Lower leg skin (tissue), 4 donors: ENCODE data around the gene ERG. TPM values are rescaled to one million over a fixed set of nuclear protein-coding genes. Genes with fewer than 3 reads are reported as not detected.

Experiments
- DNase-seq, 2 donors: peaks; one replicate each; pipeline ENCODE4 v3.0.0-alpha.2; 2019; ENCODE audit warnings: low spot score in 2 of 2
- H3K4me3 ChIP-seq: fragments of 200-600 bp; sonication (generic); 2 replicates; pipeline ENCODE4 v1.5.1; 2017; ENCODE audit warnings: mild to moderate bottlenecking, low read depth; ENCODE audit not compliant: poor library complexity, severe bottlenecking
- POLR2A ChIP-seq, 2 donors: fragments of 450-650 bp; IDR thresholded peaks; one replicate each; pipeline ENCODE4 v1.6.1; 2016 to 2017; ENCODE audit warnings: antibody characterized with exemption in 2 of 2, mild to moderate bottlenecking in 1 of 2, moderate library complexity in 1 of 2
- WGBS, 2 donors: methylation state at CpG; one replicate each; pipeline ENCODE4 v1.1.5; 2018; 5-methylcytosine and 5-hydroxymethylcytosine counted together
- intact Hi-C: fragments of 100-400 bp; cut with DNase I; formaldehyde crosslinking; loops from one replicate; pipeline ENCODE4 v1.15.0; 2023; ENCODE audit warnings: low total_unique reads
- total RNA-seq, 4 donors: library from RNA; depleted of rRNA; stranded (reverse); fragments of >200 nt; gene quantifications; one replicate each; pipeline ENCODE4 v1.1.0, GENCODE V29; 2016
- TF ChIP-seq, protein P1 (sequence below), 3 donors: fragments of 450-650 bp; IDR thresholded peaks; one replicate each; pipeline ENCODE4 v1.5.1; 2016; ENCODE audit warnings: antibody characterized with exemption in 3 of 3, mild to moderate bottlenecking in 3 of 3, moderate library complexity in 2 of 3

The ERG gene
- total RNA-seq, 4 donors from 2014 or later: 3.5 to 12.5 (median 6.6) TPM

DNA sequence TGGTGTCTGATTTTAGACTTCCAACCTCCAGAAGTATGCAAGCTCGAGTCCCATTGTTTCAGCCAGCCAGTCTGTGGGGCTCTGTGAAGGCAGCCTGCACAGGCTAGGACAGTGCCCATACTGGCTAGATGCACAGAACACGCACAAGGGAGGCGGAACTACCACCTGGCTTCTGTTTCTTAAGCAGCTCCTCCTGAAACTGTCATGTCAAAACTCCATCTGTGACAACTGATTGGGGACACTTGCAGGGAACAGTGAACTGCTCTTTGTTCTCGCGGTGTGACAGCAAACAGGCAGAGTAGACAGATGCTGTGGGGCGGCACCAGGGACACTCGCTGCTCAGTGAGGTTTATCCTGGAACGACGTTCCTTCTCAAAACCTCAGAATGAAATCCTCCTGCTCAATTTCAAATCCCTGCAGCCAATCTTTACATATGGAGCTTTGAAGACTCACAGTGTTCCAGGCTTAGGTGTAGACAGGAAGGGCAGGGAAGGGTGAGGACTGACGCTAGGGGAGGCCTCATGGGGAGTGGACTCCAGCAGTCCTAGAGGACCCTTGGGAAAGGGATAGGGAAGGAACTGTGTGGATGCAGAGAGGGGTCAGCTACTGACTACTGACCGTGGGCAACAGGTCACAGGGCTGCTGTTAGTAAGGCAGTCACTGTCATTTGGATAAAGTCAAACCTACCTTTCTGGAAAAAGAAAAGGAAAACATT, 73.8 kb downstream of the ERG start:
- intact Hi-C loops: no loop called here
- WGBS, 2 donors: 76 to 85% methylated on average over 11 of the region's 11 CpGs
- H3K4me3 ChIP-seq: no peak overlapping the region
- DNase-seq: no peak
- TF ChIP-seq, protein P1, sequence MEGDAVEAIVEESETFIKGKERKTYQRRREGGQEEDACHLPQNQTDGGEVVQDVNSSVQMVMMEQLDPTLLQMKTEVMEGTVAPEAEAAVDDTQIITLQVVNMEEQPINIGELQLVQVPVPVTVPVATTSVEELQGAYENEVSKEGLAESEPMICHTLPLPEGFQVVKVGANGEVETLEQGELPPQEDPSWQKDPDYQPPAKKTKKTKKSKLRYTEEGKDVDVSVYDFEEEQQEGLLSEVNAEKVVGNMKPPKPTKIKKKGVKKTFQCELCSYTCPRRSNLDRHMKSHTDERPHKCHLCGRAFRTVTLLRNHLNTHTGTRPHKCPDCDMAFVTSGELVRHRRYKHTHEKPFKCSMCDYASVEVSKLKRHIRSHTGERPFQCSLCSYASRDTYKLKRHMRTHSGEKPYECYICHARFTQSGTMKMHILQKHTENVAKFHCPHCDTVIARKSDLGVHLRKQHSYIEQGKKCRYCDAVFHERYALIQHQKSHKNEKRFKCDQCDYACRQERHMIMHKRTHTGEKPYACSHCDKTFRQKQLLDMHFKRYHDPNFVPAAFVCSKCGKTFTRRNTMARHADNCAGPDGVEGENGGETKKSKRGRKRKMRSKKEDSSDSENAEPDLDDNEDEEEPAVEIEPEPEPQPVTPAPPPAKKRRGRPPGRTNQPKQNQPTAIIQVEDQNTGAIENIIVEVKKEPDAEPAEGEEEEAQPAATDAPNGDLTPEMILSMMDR (IDR thresholded peaks at IDR 0.05): no peak
- TF ChIP-seq POLR2A (IDR thresholded peaks at IDR 0.05): no peak

DNA sequence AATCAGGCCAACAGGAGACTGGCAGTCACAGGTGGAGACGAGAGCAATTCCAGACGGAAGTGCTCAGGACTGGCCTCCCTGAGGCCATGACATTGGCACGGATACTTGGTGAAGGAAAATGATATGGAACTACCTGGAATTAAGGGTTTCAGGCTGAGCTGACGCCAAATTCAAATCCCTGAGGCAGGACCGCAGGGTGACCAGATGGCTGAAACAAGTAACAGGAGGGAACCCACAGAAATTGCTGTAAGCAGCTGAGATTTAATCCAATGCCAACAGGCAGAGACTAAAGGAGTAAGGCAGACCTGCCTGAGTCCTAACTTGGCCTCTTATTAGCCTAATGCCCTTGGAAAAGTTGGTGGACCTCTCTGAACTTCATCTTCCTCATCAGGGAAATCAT, 76.2 kb downstream of the ERG start:
- TF ChIP-seq, protein P1 (IDR thresholded peaks at IDR 0.05): no peak
- TF ChIP-seq POLR2A (IDR thresholded peaks at IDR 0.05): no peak
- intact Hi-C loops: no loop called here
- no peak overlapping the region for H3K4me3 ChIP-seq
- 78 to 85% methylated on average over 5 of the region's 5 CpGs for whole genome bisulfite sequencing, 2 donors
- no peak for DNase-seq

GRCh38 chr21:38420140-38420539, 78.1 kb downstream of the ERG start:
- intact Hi-C loops: no loop called here
- WGBS, 2 donors: 77 to 79% methylated on average over 3 of the region's 3 CpGs
- DNase-seq: no peak
- H3K4me3 ChIP-seq: no peak overlapping the region
- TF ChIP-seq, protein P1 (IDR thresholded peaks at IDR 0.05): no peak
- TF ChIP-seq POLR2A (IDR thresholded peaks at IDR 0.05): no peak

DNA sequence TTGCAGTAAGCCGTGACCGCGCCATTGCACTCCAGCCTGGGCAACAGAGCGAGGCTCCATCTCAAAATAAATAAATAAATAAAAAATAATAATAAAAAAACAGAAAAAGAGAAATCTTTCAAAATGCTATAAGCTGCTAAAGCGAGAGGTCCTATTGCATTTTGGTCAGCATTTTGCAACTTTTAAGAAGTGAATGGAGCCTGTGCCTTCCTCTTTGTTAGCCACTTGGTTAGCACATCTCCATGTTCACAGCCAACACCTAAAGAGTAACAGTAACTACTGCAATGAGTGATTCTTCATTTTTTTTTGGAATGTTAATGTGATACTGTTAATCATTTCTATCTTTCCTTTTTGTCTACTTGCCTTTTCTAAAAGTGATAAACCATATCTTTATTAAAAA, 80.6 kb downstream of the ERG start:
- intact Hi-C loops: no loop called here

GRCh38 chr21:38416791-38417190, 81.5 kb downstream of the ERG start:
- WGBS, 2 donors: 79 to 88% methylated on average over 10 of the region's 10 CpGs
- DNase-seq: no peak
- no peak overlapping the region for H3K4me3 ChIP-seq
- TF ChIP-seq POLR2A (IDR thresholded peaks at IDR 0.05): no peak
- TF ChIP-seq, protein P1 (IDR thresholded peaks at IDR 0.05): no peak
- intact Hi-C loops: no loop called here

More for the DNA sequence above, 80.6 kb downstream of the ERG start:
- H3K4me3 ChIP-seq: no peak overlapping the region
- DNase-seq: no peak
- WGBS, 2 donors: 94 to 99% methylated on average over 5 of the region's 5 CpGs
- TF ChIP-seq POLR2A (IDR thresholded peaks at IDR 0.05): no peak
- TF ChIP-seq, protein P1 (IDR thresholded peaks at IDR 0.05): no peak
